Ramos (cell line): Measurements from ENCODE around the gene VTI1A.

ENCODE experiments used
- in situ Hi-C: fragments of 300-500 bp; cut with MboI; formaldehyde crosslinking; loops from one replicate; pipeline ENCODE4 v1.14.3; 2022; ENCODE audit warnings: low sequenced_read_pairs; ENCODE audit not compliant: unreplicated experiment

Gene VTI1A

GRCh38 chr10:112813866-112814591 is 367.0 kb downstream of the VTI1A start:
- in situ Hi-C loops: no loop called here

DNA sequence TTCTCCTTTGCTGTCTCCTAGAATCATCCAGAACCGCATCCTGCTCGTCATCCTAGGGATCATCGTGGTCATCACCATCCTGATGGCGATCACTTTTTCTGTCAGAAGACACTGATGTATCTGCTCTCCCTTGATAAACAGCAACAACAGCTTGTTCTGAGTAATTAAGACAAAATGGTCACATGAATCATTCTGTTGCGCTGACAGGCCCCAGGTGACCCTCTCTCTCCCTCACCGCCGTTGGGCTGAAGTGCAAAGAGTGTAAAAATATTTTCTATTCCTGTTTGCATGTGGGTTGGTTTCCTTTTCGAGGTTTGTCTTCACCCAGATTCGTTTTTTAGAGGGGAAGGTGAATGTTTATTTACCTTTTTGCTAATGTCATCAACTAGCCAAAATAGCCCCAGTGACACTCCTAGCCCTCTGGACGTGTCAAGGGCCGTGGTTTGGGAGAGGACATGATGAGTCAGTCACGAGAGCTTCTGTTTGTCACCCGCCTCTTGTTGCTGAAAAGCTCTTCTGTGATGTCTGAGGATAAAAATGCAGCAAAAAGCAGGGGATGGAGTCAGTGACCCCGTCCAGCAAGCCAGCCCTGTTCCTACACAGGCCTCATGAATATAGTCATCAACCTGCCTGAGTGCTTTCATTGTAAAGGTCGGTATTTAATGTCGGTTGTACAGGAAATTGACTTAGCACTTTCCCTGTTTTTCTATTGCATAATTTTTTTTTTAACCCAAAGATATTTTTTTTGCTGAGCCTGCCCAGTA is 368.4 kb downstream of the VTI1A start:
- in situ Hi-C loops: no loop called here

DNA sequence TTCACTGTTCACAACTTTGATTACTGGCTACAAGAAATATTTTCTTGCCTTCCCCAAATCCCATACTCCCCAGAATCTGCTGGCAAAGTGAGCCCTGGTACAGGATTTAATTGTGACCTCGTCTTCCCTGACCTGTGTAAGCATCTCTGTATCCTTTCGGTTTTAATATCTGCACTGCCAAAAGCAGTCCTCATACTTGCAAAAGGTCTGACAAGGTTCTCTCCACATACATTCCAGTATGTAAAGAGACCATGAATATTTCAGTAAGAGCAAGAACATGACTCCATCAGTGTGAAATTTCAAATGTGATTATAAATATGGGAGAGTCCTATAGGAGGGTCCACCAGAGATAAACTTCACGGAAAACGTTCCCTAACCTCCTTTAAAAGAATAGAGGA is 369.0 kb downstream of the VTI1A start:
- in situ Hi-C loops: no loop called here

DNA sequence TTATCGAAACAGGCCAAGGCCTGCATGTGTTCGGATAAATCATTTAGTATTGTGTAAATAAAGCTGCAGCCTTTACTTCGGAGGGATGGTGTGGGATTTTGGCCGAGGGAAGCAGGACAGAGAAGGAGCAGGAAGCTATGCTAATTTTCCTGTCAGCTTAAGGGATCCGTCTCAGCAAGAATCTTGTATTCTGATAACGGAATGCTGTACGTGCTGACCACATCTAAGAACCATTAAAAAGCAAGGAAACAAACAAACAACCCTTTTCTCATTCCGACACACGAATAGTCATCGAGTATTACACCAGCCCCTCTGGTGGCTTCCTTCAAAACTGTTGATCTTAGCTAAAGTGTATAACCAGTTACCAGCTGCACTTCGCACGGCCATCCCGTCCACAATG is 369.9 kb downstream of the VTI1A start:
- in situ Hi-C loops: no loop called here

DNA sequence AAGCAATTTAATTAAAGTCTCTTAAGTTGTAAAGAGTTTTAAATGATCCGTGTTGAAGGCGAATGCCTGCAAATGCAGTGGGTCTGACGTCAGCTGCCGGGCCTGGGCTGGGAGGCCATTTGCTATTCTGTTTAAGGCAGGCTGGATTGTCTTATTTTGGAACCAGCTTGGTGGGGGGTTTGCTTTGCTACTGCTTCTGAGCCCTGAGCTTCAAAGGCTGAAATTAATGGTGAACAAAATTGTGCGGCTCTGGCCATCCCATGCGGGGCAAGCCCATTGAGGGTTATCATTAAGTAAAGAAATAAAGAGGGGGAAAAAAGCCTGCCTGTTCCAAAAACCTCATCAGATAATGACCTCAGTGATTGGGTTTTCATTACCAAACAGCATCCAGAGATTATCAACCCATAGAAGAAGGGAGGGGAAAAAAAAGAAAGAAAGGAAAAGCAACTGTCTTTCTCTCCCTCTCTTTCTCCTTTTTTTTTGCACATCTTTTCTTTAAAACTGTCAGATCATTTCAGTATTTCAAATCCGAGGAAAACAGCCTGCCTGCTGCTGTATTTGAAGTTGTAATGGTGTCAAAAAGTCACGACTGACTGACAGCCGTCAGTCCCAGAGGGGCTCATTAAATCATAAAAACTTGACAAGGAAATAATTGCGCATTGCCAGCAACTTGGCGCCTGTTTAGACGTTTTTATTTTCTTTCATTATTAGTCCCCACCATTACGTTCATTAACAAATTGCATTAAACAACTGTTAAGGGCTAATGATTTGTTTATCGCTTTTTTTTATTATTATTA is 371.2 kb downstream of the VTI1A start:
- in situ Hi-C loops: no loop called here

DNA sequence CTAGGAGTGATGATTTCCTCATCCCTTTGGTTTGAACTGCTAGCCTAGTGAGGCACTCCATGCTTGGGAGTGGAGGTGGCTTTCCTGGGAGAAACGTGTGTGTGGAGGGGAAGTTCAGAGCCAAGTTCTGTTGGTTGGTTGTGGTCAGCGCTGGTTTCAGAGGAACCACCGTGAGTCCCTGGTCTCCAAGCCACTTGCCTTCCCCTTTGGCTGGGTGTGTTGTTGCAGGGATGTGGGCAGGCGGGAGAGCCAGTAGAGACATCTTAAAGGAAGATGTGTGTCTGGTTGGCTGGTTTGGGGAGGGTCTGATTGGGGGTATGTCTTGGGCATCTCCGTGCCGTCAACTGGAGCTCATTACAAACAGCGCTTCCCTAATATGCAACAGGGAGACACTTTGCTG is 372.2 kb downstream of the VTI1A start:
- in situ Hi-C loops: no loop called here

- in situ Hi-C loops: no loop called here
These were observed 373.3 kb downstream of the VTI1A start for GRCh38 chr10:112820320-112820719.

DNA sequence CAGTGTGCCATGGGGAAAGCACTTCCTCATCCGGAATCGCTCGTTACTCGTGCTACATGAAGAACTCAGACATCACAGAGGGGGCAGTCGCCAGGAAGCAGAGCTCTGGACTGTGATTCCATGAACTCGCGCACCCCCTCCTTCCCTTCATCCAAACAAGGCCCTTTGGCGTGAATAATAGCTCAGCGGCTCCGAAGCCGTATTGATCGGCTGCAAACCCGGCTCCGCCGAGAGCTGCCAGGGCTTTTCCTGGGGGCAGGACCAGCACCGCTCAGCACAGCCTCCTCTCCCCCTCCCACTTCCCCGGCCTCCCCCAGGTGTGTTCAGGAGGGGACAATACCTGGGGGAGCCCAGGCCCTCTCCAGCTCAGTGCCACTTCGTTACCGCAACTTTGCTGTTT is 374.0 kb downstream of the VTI1A start:
- in situ Hi-C loops: no loop called here

DNA sequence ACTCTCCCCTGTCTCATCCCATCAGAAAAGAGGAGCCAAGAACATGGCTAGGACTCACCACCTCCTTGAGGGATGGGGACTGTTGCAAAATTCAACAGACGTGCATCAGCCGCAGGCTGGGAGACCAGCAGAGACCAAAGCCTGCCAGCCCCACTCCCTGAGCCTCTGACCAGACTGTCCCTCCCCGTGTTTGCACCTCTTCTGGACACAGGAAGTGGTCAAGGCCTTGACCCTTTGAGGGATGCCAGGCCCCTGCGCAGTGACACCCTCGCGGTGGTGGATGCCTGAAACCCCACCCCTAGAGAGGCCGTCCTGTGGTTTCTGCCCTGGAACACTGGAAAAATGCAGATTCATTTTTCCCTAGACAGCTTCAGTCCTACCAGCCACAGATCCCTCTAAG is 374.6 kb downstream of the VTI1A start:
- in situ Hi-C loops: no loop called here

- in situ Hi-C loops: no loop called here
These were observed 376.0 kb downstream of the VTI1A start for GRCh38 chr10:112823007-112823406.

DNA sequence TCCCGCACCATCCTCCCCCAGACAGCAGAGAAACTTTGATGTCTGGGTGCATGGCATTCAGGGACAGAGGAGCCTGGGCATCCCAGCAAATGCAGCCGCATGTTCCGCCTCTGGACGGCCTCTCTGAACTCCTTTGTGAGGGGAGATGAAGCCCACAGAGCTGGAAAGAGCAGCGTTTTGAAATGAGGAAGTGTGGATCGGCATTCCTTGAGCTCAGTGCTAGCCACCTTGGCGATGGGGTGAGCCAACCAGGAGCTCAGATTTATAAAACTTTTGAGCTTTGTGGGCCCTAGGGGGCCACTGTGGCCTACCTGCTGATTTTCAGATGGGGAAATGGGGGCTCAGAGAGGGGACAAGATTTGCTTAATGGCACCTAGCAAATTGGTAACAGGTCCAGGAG is 376.6 kb downstream of the VTI1A start:
- in situ Hi-C loops: no loop called here

DNA sequence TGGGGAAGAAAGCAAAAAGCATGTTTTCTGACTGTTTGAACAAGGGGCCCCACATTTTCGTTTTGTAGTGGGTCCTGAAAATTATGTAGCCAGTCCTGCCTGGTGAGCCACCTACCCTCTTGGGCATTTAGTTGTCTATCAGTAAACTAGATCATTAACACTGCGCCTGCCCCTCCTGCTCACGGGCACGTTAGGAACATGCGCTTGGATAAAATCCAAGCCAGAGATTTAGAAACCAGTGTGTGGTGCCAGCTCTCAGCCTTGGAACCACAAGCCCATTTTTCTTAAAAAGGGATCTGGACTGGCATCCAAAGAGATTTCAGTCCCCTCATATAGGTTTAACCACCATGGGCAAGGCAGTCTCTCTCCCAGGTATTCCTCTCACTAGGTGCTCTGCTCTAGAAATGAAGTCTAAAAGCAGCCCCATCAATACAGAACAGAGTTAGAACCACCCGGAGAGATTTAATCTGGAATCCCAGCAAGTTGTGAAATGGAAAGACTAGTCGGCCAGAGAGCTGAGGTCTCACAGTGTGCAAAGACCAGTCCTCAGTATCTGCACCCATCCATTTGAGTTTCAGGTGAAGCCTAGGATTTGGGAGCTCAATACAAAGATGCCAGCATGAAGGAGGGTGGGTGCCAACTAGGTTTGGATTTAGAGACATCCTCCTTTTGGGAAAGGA is 379.1 kb downstream of the VTI1A start:
- in situ Hi-C loops: no loop called here

- in situ Hi-C loops: no loop called here
These were observed 380.1 kb downstream of the VTI1A start for GRCh38 chr10:112827086-112827485.

GRCh38 chr10:112827951-112828350 is 380.9 kb downstream of the VTI1A start:
- in situ Hi-C loops: no loop called here

DNA sequence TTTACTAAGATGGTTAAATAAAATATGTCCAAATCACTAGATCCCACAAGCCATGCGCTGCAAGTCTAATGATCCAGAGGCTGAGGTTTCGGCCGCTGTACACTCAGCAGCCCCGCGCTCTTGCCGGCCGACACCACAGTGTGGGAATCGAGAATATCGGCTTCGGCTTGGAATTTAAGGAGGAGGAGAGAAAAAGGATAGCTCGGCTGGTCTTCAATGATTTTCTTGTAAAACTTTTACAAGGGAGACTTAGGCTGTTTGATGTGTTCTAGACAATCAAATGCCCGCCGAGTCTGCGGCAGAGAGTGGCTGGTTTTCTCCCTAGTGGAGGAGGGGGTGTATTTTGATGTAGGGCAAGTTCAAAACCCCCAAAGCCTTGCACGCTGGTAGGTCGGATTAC is 384.8 kb downstream of the VTI1A start:
- in situ Hi-C loops: no loop called here

GRCh38 chr10:112832361-112832878 is 385.4 kb downstream of the VTI1A start:
- in situ Hi-C loops: no loop called here

GRCh38 chr10:112832959-112833358 is 385.9 kb downstream of the VTI1A start:
- in situ Hi-C loops: no loop called here

GRCh38 chr10:112834751-112835181 is 387.8 kb downstream of the VTI1A start:
- in situ Hi-C loops: no loop called here

DNA sequence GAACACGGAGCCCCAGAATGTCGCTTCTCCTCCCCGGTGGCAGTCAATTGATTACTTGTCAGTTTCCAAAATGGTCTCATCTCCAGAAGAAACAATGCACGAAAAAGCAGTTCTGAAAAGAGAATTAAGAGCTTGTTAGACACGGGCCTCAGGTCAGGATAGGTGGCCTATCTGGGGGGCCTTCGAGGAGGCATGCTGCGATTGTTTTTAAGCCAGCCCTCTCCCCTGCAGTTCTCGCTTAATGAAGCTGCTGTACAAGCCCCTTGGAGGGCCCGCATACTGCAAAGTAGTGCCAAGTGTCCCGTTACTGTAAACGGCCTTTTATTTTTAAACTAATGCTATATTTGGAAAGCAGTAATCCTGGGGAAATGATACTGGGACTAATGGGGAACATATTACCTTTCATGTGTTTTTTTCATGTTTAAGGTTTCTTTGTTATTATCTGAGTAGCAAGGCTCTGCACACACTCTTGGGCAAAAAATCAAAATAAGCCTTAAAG is 388.3 kb downstream of the VTI1A start:
- in situ Hi-C loops: no loop called here

- in situ Hi-C loops: no loop called here
These were observed 389.0 kb downstream of the VTI1A start for GRCh38 chr10:112835944-112836451.
